IPS-18c (cell line): Measurements from ENCODE around the gene CARHSP1.
"Not testable (repeated sequence)": the region's sequence is repeated elsewhere in the genome, so short reads cannot be mapped to it uniquely, and the experiment has no call there.

Experiments used
- H3K4me3 ChIP-seq: 2 replicates; pipeline ENCODE4 v1.7.0; 2013; ENCODE audit warnings: low read depth, mild to moderate bottlenecking, low read length, moderate library complexity; ENCODE audit not compliant: insufficient read depth
- H3K9me3 ChIP-seq: one replicate; pipeline ENCODE4 v1.6.1; 2013; ENCODE audit warnings: mild to moderate bottlenecking, low read length, moderate library complexity; ENCODE audit not compliant: control insufficient read depth, insufficient read depth

The CARHSP1 gene

GRCh38 chr16:8826278-8826879 lies 42.4 kb downstream of the CARHSP1 start:
- Histone ChIP-seq H3K9me3 (no peaks in the 10 kb centered on the region), H3K4me3 (no peak overlapping the region)

- Histone ChIP-seq H3K9me3 (no peaks in the 10 kb centered on the region), H3K4me3 (no peak overlapping the region)
Measured at GRCh38 chr16:8822403-8822802, 46.4 kb downstream of the CARHSP1 start.

- Histone ChIP-seq H3K9me3 (no peaks in the 10 kb centered on the region), H3K4me3 (no peak overlapping the region)
Measured at GRCh38 chr16:8819411-8820034, 49.3 kb downstream of the CARHSP1 start.

- Histone ChIP-seq H3K9me3 (no peaks in the 10 kb centered on the region), H3K4me3 (no peak overlapping the region)
Measured at GRCh38 chr16:8818504-8819270, 50.1 kb downstream of the CARHSP1 start.

GRCh38 chr16:8816967-8817655 lies 51.7 kb downstream of the CARHSP1 start:
- Histone ChIP-seq H3K9me3 (no peaks in the 10 kb centered on the region), H3K4me3 (no peak overlapping the region)

GRCh38 chr16:8814095-8814806 lies 54.6 kb downstream of the CARHSP1 start:
- Histone ChIP-seq H3K9me3 (no peaks in the 10 kb centered on the region), H3K4me3 (no peak overlapping the region)

GRCh38 chr16:8812162-8812843 lies 56.5 kb downstream of the CARHSP1 start:
- no peak overlapping the region for H3K4me3 ChIP-seq
- no peaks in the 10 kb centered on the region for H3K9me3 ChIP-seq

GRCh38 chr16:8808613-8809353 lies 60.0 kb downstream of the CARHSP1 start:
- Histone ChIP-seq H3K4me3 (no peak overlapping the region), H3K9me3 (no peaks in the 10 kb centered on the region)

DNA sequence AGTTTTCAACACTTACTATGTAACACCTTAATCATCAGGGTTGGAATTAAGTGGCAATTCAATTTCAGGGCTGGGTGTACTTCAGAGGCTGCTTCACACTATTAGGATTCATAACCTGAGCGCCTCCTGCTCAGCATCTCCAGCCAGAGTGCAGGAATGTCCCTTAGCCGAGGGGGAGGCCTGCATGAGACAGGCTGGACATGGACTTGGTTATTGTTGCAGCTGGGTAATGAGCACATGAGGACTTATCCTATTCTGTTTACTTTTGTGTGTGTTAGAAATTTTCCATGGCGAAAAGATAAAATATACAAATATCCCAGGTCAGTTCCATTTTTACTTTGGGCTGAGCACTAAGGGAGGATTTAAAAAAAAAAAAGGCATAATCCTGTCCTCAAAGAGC lies 60.8 kb downstream of the CARHSP1 start:
- Histone ChIP-seq H3K9me3 (no peaks in the 10 kb centered on the region), H3K4me3 (no peak overlapping the region)

DNA sequence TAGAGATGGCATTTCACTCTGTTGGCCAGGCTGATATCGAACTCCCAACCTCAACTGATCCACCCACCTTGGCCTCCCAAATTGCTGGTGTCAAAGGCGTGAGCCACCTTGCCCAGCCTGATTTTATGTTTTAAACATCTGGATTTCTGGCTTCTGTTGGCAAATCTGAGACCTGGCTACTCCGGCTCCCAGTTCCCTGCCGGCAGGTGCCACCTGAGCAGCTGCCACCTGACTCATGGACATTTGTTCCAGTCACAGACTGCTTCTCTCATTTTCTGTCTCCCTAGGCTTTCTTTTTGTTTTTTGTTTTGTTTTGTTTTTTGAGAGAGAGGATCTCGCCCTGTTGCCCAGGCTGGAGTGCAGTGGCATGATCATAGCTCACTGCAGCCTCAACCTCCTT lies 61.6 kb downstream of the CARHSP1 start:
- H3K9me3 ChIP-seq = no peaks in the 10 kb centered on the region
- H3K4me3 ChIP-seq = no peak overlapping the region

GRCh38 chr16:8806272-8806983 lies 62.4 kb downstream of the CARHSP1 start:
- Histone ChIP-seq H3K9me3 (no peaks in the 10 kb centered on the region), H3K4me3 (no peak overlapping the region)

DNA sequence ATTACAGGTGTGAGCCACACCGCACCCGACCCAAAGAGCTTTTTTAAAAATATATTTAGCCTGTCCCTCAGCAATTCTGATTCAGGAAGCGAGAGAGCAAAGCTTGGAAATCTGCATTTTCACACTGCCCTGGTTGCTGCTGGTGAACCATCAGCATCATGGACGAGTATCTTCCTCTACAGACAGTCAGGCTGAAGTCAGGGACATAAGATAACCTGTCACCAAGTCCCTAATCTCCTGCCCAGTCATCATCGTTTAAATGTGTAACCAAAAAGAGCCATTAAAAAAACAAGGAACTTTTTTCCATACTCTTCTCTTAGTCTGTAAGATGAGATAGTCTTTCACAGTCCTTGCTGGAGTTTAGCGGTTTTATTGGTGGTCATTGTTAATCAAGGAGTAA lies 64.5 kb downstream of the CARHSP1 start:
- Histone ChIP-seq H3K9me3 (no peaks in the 10 kb centered on the region), H3K4me3 (no peak overlapping the region)

- H3K9me3 ChIP-seq, H3K4me3 ChIP-seq: not testable (repeated sequence)
Measured at GRCh38 chr16:8803733-8804132, 65.1 kb downstream of the CARHSP1 start.
